Measurements from ENCODE around the gene CNTFR.

CNTFR gene

DNA sequence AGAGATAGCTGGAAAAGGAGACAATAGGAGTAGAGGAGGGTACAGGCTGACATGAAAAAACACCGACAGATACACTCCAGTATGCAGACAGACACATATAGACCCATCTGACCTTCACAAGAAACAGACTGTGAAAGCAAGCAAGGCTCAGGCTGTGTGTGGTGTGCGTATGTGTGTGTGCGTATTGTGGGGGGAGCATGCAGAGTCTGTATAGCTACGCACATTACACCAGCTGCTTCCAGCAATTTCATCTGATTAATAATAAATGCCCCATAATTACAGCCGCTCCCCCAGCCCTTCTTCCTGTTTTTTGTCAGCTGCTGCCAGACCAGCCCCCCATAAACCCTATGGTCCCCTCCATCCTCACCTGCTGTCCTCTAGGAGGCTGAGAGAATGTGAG is 6.7 kb downstream of the CNTFR start:
- Histone ChIP-seq H3K36me3 (no peaks in the 10 kb centered on the region), H3K27me3 (peaks cover 100% of the 10 kb centered on the region), H3K4me1 (ENCODE audit: control insufficient read depth in 1 of 2, insufficient read depth in 1 of 2, low read depth in 1 of 2, low read length in 1 of 2) (no peaks in the 10 kb centered on the region), H3K27ac (no peak overlapping the region), H3K4me3 (ENCODE audit: low read depth in 1 of 2, low read length in 1 of 2) (no peak overlapping the region), H3K9me3 (no peaks in the 10 kb centered on the region)
- no peak for TF ChIP-seq CTCF (IDR thresholded peaks at IDR 0.05)

GRCh38 chr9:34581318-34581717 is 8.2 kb downstream of the CNTFR start:
- no peaks in the 10 kb centered on the region for H3K9me3 ChIP-seq
- TF ChIP-seq CTCF (IDR thresholded peaks at IDR 0.05): no peak
- H3K4me1 ChIP-seq (ENCODE audit: control insufficient read depth in 1 of 2, insufficient read depth in 1 of 2, low read depth in 1 of 2, low read length in 1 of 2): no peaks in the 10 kb centered on the region
- peaks cover 100% of the 10 kb centered on the region for H3K27me3 ChIP-seq
- H3K27ac ChIP-seq: no peak overlapping the region
- H3K36me3 ChIP-seq: no peaks in the 10 kb centered on the region
- no peak overlapping the region for H3K4me3 ChIP-seq (ENCODE audit: low read depth in 1 of 2, low read length in 1 of 2)

DNA sequence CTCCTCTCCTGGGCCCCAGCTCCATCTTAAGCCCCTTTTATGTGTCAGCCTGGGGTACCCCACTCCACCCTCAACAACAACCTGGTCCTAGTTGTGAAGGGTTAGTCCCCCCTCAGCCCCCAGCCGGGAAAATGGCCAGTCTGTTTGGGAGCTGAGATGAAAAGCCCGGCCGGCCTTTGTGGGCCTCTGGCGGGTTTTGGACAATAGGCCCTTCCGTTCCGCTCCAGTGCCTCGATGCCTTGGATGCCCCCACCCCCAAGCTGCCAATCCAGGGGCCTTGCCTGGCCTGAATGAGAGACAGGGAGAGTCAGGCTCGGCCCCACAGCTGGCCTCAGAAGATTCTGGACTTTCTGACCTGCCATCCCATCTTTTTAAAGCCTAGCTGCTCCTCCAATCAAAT is 9.2 kb downstream of the CNTFR start:
- Histone ChIP-seq H3K4me3 (ENCODE audit: low read depth in 1 of 2, low read length in 1 of 2) (no peak overlapping the region), H3K9me3 (no peaks in the 10 kb centered on the region), H3K36me3 (no peaks in the 10 kb centered on the region), H3K27me3 (peaks cover 100% of the 10 kb centered on the region), H3K4me1 (ENCODE audit: control insufficient read depth in 1 of 2, insufficient read depth in 1 of 2, low read depth in 1 of 2, low read length in 1 of 2) (no peaks in the 10 kb centered on the region), H3K27ac (no peak overlapping the region)
- no peak for TF ChIP-seq CTCF (IDR thresholded peaks at IDR 0.05)

DNA sequence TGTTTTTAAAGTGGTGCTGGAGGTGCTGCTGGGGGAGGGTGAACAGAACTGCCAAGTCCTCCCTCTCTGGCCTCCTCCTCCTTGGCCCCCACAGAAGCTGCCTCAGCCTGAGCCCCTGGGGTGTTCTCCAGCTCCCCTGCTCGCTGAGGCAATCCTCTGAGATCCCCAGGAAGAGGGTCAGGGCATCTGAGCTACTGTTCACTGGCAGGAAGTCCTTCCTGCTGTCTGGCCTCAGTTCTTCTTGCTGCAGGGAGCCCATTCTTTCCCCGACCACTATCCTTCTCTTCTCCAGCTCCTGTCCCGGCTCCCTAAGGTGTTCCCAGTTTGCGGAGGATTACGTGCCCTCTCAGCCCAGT is 9.7 kb downstream of the CNTFR start:
- Histone ChIP-seq H3K36me3 (no peaks in the 10 kb centered on the region), H3K9me3 (no peaks in the 10 kb centered on the region), H3K4me1 (ENCODE audit: control insufficient read depth in 1 of 2, insufficient read depth in 1 of 2, low read depth in 1 of 2, low read length in 1 of 2) (no peaks in the 10 kb centered on the region), H3K4me3 (ENCODE audit: low read depth in 1 of 2, low read length in 1 of 2) (no peak overlapping the region), H3K27ac (no peak overlapping the region), H3K27me3 (peaks cover 100% of the 10 kb centered on the region)
- TF ChIP-seq CTCF (IDR thresholded peaks at IDR 0.05): no peak

- TF ChIP-seq CTCF (IDR thresholded peaks at IDR 0.05): no peak
- H3K4me1 ChIP-seq (ENCODE audit: control insufficient read depth in 1 of 2, insufficient read depth in 1 of 2, low read depth in 1 of 2, low read length in 1 of 2): no peaks in the 10 kb centered on the region
- no peaks in the 10 kb centered on the region for H3K36me3 ChIP-seq
- H3K27me3 ChIP-seq: peaks cover 100% of the 10 kb centered on the region
- H3K27ac ChIP-seq: no peak overlapping the region
- no peaks in the 10 kb centered on the region for H3K9me3 ChIP-seq
- no peak overlapping the region for H3K4me3 ChIP-seq (ENCODE audit: low read depth in 1 of 2, low read length in 1 of 2)
Observed at GRCh38 chr9:34579104-34579807, 10.3 kb downstream of the CNTFR start.

All from neutrophil (primary cell).